Measurements from ENCODE around the gene ARMH4.

- TF ChIP-seq CTCF (IDR thresholded peaks at IDR 0.05; ENCODE audit: low read depth, low read length, poor library complexity, severe bottlenecking) (no peak), EZH2phosphoT487 (IDR thresholded peaks at IDR 0.05; ENCODE audit: borderline replicate concordance, low read length) (no peak)
Measured at GRCh38 chr14:57963071-57963470, 188.9 kb downstream of the ARMH4 start.

Data from DOHH2 (cell line).